ENCODE data around the gene LRMDA.

Gene LRMDA

DNA sequence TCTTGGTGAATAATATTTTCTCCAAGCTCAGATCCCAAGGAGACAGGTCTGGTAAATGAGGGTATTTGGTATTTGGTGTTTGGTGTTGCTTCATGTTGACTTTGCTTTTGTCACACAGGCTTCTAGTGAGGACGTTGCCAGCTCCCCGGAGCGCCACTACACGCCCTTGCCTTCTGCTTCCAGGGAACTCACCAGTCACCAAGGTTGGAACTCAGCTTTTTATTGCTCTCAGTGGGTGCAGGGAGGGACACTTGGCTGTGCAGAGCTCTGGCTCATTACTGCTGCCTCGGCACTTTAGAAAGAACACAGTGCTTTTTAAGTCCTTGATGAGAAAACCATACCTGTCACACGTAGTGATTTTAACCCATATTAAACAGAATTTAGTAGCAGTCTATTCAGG, 892.9 kb downstream of the LRMDA start:
- TF ChIP-seq, protein P1, sequence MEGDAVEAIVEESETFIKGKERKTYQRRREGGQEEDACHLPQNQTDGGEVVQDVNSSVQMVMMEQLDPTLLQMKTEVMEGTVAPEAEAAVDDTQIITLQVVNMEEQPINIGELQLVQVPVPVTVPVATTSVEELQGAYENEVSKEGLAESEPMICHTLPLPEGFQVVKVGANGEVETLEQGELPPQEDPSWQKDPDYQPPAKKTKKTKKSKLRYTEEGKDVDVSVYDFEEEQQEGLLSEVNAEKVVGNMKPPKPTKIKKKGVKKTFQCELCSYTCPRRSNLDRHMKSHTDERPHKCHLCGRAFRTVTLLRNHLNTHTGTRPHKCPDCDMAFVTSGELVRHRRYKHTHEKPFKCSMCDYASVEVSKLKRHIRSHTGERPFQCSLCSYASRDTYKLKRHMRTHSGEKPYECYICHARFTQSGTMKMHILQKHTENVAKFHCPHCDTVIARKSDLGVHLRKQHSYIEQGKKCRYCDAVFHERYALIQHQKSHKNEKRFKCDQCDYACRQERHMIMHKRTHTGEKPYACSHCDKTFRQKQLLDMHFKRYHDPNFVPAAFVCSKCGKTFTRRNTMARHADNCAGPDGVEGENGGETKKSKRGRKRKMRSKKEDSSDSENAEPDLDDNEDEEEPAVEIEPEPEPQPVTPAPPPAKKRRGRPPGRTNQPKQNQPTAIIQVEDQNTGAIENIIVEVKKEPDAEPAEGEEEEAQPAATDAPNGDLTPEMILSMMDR (IDR thresholded peaks at IDR 0.05; ENCODE audit: borderline replicate concordance, insufficient read depth, low read depth, low read length): no peak
- no peak overlapping the region for H3K4me3 ChIP-seq (ENCODE audit: low read depth, low read length)

DNA sequence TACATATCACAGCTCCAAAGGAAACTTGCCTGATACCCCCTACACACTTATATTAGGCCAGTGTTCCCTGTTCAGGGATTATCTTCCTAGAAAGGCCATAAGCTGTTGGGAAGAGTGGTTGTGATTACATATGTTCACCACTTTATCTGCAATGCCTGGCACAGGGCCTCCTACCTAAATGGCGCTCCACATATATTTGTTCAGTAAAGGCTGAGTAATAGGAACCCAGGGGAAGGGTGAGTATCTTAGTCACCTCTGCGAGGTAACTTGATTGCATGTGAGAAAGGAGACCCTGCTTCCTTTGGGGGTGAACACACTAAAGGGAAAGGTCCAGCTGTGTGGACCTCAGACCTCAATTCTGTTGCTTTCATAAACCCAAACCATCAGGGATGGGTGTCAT, 896.0 kb downstream of the LRMDA start:
- TF ChIP-seq, protein P1 (IDR thresholded peaks at IDR 0.05; ENCODE audit: borderline replicate concordance, insufficient read depth, low read depth, low read length): no peak
- no peak overlapping the region for H3K4me3 ChIP-seq (ENCODE audit: low read depth, low read length)

DNA sequence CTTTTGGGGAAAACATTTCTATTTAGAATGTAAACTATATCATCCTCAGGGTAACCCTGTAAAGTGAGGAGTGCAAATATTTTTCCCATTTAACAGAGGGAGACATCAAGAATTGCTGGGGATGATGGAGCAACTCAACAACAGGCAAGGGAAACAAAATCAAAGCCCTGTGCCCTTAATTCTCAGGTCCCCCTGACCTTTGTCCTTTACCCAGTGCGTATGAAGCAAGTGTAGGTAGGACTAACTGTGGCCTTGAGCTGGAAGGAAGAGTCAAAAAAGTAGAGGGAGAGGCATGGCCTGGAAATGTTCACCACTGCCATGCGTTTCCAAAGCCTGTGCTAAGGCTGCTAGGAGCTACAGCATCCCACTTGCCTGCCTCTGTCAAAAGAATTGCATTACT, 896.9 kb downstream of the LRMDA start:
- no peak overlapping the region for H3K4me3 ChIP-seq (ENCODE audit: low read depth, low read length)
- TF ChIP-seq, protein P1 (IDR thresholded peaks at IDR 0.05; ENCODE audit: borderline replicate concordance, insufficient read depth, low read depth, low read length): no peak

DNA sequence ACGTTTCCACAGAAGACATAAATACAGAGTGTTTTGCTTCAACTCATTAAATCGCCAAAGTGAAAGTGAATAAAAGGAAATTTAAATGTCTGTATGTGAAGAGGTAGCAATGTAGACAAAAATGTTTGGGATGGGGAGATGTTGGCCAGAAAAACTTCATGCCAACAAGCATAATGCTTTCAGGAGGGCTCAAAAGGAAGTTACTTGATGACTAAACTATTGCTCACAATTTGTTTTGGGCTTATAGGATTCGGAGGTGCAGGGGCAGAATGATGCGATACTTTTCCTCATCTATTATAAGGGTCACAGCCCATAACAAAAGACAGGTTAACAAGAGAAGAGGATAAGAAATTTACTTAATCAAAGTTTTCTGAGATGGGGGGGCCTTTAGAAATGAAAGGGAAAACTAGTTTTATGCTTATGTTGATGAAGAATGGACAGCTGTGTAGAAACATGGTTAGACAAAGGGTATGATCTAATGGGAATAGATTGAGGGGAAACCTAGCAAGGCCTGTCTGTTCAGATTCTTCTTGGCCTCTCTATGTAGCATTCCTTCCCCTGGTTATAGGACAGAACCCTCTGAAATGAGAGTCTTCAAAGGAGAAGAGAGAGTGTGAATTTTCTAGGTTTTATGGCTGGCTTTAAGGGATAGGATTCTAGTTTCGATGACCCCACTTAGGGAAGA, 898.6 kb downstream of the LRMDA start:
- H3K4me3 ChIP-seq (ENCODE audit: low read depth, low read length): no peak overlapping the region
- TF ChIP-seq, protein P1 (IDR thresholded peaks at IDR 0.05; ENCODE audit: borderline replicate concordance, insufficient read depth, low read depth, low read length): no peak

DNA sequence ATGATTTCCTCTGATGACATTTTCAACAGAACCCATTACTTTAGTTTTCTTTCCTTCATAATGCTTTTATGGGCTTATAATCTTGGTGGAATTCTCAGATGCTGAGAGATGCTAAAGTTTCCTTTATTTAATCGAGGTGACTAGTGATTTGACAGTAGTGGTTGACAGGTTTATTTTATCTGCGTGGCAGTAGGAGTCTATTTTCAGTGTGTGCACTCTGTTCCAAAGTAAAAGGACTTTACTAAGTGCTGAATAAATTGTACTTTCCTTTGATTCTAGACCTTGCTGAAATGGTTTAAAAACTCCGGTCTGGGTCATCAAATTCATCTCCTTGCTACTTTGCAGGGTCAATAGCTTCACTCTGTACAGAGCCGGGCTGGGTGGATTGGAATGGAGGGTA, 900.3 kb downstream of the LRMDA start:
- TF ChIP-seq, protein P1 (IDR thresholded peaks at IDR 0.05; ENCODE audit: borderline replicate concordance, insufficient read depth, low read depth, low read length): no peak
- H3K4me3 ChIP-seq (ENCODE audit: low read depth, low read length): no peak overlapping the region

DNA sequence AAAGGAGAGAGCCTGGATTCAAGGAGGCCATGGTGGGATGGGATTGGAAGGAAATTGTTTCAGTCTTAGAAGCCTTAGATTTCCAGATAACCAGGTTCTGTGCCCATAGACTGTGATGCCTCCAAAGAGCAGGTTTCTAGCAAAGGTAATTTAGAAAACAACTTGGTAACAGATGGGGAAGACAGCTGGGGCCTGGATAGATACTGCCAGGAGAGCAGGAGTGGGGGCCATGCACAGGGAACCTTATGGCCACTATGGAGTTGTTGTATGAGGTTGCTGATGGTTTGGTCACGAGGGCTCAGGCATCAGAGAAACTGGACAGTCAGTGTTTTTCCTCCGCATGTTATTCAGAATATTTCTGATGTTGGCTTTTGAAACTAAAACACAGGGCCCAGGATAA, 901.9 kb downstream of the LRMDA start:
- TF ChIP-seq, protein P1 (IDR thresholded peaks at IDR 0.05; ENCODE audit: borderline replicate concordance, insufficient read depth, low read depth, low read length): no peak
- no peak overlapping the region for H3K4me3 ChIP-seq (ENCODE audit: low read depth, low read length)

DNA sequence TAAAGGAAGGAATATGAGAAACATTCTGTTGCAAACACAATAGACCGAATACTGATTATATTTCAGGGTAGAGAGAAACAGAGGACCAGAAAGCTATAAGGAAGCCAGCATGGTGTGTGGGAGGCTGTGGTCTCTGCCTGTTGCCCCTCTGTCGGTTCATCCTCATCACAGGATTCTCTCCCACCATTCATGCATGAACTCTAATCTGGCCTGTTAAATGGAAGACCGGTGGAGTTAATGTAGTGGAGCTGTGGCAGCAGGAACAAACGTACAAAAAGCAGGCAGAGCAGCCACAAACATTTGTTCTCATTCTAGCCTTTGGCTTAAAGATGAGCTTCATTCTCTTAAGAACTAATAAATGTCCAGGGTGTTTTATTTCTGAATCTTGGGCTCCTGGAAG, 902.4 kb downstream of the LRMDA start:
- TF ChIP-seq, protein P1 (IDR thresholded peaks at IDR 0.05; ENCODE audit: borderline replicate concordance, insufficient read depth, low read depth, low read length): no peak
- no peak overlapping the region for H3K4me3 ChIP-seq (ENCODE audit: low read depth, low read length)
